ENCODE data around the gene MAP4K1. TPM values are rescaled to one million over a fixed set of nuclear protein-coding genes. Genes with fewer than 3 reads are reported as not detected.
A peak's percentile ranks its signal among the peaks of the same experiment; 100 is the strongest.

MAP4K1 gene
- total and polyA plus RNA-seq, 9 donors, result 0.95 to 6.1 (median 2.6) TPM

GRCh38 chr19:38653028-38653571 is 35.3 kb upstream of the MAP4K1 start:
- whole genome bisulfite sequencing, 3 donors, result 12 to 15% (median 14%) methylated on average over 7 of the region's 7 CpGs
- Histone ChIP-seq H3K4me3 (peak overlapping the region; percentile 17), H3K27me3 (no peaks in the 10 kb centered on the region), H3K36me3 (no peaks in the 10 kb centered on the region), H3K27ac (peak overlapping the region in 1 of 2 donors; percentile 72), H3K4me1 (ENCODE audit: insufficient read depth) (peaks cover 50% of the 10 kb centered on the region), H3K9me3 (no peaks in the 10 kb centered on the region)
- intact Hi-C loops (cut with DNase I), result loop anchor here in 3 of 4 donors (5.0 kb wide), 3 partner anchors 59 to 74 kb away; no protein-coding TSS in a partner anchor
- DNase-seq, result peak in 1 of 5 donors; percentile 66
- TF ChIP-seq CTCF (IDR thresholded peaks at IDR 0.05), result no peak
- no peak for TF ChIP-seq EP300 (IDR thresholded peaks at IDR 0.05)
- TF ChIP-seq POLR2A (IDR thresholded peaks at IDR 0.05), result no peak

DNA sequence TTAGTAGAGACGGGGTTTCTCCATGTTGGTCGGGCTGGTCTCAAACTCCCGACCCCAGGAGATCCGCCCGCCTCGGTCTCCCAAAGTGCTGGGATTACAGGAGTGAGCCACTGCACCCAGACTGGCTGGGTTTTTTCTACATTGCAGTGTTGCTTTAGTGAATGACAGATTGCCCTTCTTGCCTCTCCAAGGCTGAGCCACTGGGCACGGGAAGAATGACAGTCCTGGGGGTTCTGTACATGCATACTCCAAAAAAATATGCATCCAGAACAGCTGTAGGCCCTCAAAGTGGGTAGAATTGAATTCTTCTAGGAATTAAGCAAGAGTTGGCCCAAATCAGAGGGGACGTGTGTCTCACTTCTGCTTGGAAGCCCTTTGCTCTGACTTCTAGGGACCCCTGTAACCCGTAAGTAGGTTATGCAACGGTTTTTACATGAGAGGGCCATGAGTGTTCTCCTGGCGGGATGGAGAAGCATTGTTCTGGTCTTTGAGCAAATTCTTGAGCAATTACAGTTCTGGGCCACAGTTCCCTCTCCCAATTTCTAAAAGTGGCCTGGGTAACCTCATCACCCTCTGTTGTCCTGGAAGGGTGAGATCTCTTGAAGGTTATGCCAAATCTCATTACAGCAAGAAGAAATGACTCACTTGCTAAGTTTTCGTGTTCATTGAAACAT is 33.3 kb upstream of the MAP4K1 start:
- no peaks in the 10 kb centered on the region for H3K36me3 ChIP-seq
- H3K27me3 ChIP-seq, result no peaks in the 10 kb centered on the region
- TF ChIP-seq POLR2A (IDR thresholded peaks at IDR 0.05) (no peak), EP300 (IDR thresholded peaks at IDR 0.05) (peak; percentile 22), CTCF (IDR thresholded peaks at IDR 0.05) (no peak)
- intact Hi-C loops (cut with DNase I), result loop anchor here in 3 of 4 donors (5.0 kb wide), 3 partner anchors 61 to 76 kb away; no protein-coding TSS in a partner anchor
- 54 to 69% (median 64%) methylated on average over 12 of the region's 12 CpGs for whole genome bisulfite sequencing, 3 donors
- DNase-seq, result peak in 1 of 5 donors; percentile 62
- peak overlapping the region; percentile 77 for H3K4me3 ChIP-seq
- peaks cover 36% of the 10 kb centered on the region for H3K4me1 ChIP-seq (ENCODE audit: insufficient read depth)
- no peaks in the 10 kb centered on the region for H3K9me3 ChIP-seq
- peak overlapping the region; percentile 46 to 72 for H3K27ac ChIP-seq

- no peak for DNase-seq
- TF ChIP-seq CTCF (IDR thresholded peaks at IDR 0.05) (no peak), EP300 (IDR thresholded peaks at IDR 0.05) (no peak), POLR2A (IDR thresholded peaks at IDR 0.05) (no peak)
- intact Hi-C loops (cut with DNase I), result loop anchor here in 3 of 4 donors (5.0 kb wide), 3 partner anchors 62 to 77 kb away; no protein-coding TSS in a partner anchor
- H3K36me3 ChIP-seq, result no peaks in the 10 kb centered on the region
- peak overlapping the region; percentile 46 to 72 for H3K27ac ChIP-seq
- H3K9me3 ChIP-seq, result no peaks in the 10 kb centered on the region
- H3K27me3 ChIP-seq, result no peaks in the 10 kb centered on the region
- peaks cover 32% of the 10 kb centered on the region for H3K4me1 ChIP-seq (ENCODE audit: insufficient read depth)
- H3K4me3 ChIP-seq, result peak overlapping the region; percentile 77
- WGBS, 3 donors, result 21 to 34% (median 29%) methylated on average over 8 of the region's 8 CpGs
These were observed 32.5 kb upstream of the MAP4K1 start for GRCh38 chr19:38650172-38650775.

DNA sequence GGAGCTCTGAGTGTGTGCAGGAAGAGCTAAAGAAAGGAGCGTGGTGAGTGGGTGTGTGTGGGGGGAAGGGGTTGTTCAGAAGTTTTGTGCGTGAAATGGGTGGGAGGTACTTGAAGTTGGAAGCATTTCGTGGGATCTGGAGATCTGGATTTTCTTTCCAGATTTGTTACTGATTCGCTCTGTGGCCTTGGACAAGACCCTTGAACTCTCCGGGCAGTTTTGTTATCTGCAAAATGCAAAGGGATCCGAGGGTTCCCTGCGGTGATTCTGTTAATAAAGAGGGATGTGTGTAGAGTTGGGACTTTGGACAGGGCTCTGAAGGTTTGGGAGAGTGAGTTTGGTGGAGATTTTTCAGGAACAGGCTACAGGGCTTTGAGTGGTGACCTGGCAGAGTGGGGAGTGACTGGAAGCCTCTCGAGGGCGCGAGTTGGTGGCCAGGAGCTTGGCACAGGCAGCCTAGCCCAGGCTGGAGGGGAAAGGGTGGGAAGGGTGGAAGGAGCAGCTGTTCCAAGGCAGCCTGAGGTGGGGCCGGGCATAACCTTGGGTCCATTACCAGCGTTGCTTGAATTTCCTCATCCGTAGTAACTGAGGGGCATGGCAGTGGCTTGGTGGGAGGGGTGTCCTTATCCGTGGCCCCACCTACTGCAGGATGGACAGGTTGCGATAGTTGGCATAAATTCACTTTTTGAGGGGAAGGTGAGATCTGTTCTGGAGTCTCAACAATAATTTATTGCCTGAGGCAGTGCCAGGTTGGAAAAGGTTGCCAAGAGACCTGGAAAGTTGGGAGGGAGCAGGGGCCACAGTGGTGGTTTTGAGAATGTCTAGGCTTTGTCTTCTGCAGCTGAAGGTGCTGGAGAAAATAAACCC is 31.8 kb upstream of the MAP4K1 start:
- DNase-seq, result no peak
- Histone ChIP-seq H3K4me1 (ENCODE audit: insufficient read depth) (peaks cover 31% of the 10 kb centered on the region), H3K27me3 (no peaks in the 10 kb centered on the region), H3K9me3 (no peaks in the 10 kb centered on the region), H3K4me3 (peak overlapping the region; percentile 77), H3K36me3 (no peaks in the 10 kb centered on the region), H3K27ac (peak overlapping the region; percentile 27 to 72)
- 4 to 5% (median 5%) methylated on average over 15 of the region's 15 CpGs for WGBS, 3 donors
- intact Hi-C loops (cut with DNase I), result loop anchor here (5.0 to 10.0 kb wide), 6 partner anchors 63 to 203 kb away; partner anchors contain the start of genes ECH1 (in 1 of the 4) and HNRNPL (in 1 of the 4)
- TF ChIP-seq POLR2A (IDR thresholded peaks at IDR 0.05), result no peak
- TF ChIP-seq EP300 (IDR thresholded peaks at IDR 0.05), result no peak
- TF ChIP-seq CTCF (IDR thresholded peaks at IDR 0.05), result no peak
